Breast epithelium (tissue), 3 donors: ENCODE data around the gene ANKMY2.

Experiments used
- CTCF ChIP-seq, 3 donors: fragments of 450-650 bp; IDR thresholded peaks; one replicate each; pipeline ENCODE4 v1.5.1; 2016 to 2017; ENCODE audit warnings: antibody characterized with exemption in 3 of 3, mild to moderate bottlenecking in 3 of 3, moderate library complexity in 3 of 3
- POLR2A ChIP-seq: fragments of 450-650 bp; IDR thresholded peaks from one replicate; pipeline ENCODE4 v1.6.1; 2016; ENCODE audit warnings: antibody characterized with exemption, mild to moderate bottlenecking, moderate library complexity
- POLR2AphosphoS5 ChIP-seq, 3 donors: sonication (generic); formaldehyde crosslinking; IDR thresholded peaks; one replicate each; pipeline ENCODE4 v1.6.1; 2017; ENCODE audit warnings: antibody characterized with exemption in 3 of 3

DNA sequence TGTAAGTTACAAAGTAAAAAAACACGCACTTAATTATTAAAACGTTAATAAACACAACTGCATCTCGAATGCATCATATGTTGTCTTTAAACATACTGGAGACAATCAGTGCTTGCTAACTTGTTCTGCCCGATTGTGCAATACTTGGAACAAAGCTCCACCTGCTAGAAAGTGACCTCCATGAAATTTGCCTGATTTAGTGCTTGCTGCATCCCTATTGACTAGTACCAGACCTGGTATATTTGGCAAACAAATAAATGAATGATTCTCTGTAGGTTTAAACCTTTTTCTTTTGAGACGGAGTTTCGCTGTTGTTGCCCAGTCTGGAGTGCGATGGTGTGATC lies 6.7 kb upstream of the ANKMY2 start:
- no peak for TF ChIP-seq CTCF (IDR thresholded peaks at IDR 0.05)
- TF ChIP-seq POLR2A: no peak
- no peak for TF ChIP-seq POLR2AphosphoS5 (IDR thresholded peaks at IDR 0.05)
